HG02571 (cell line): Measurements from ENCODE around the gene ILK.

ENCODE experiments used
- ATAC-seq: cut with Tn5 transposase; IDR thresholded peaks from one replicate; pipeline ENCODE4 v1.9.1; 2021; ENCODE audit warnings: mild to moderate bottlenecking, moderate library complexity; ENCODE audit not compliant: unreplicated experiment

The ILK gene

GRCh38 chr11:6572215-6572614, 31.4 kb upstream of the ILK start:
- ATAC-seq, result no peak

- no peak for ATAC-seq
These were observed 28.5 kb upstream of the ILK start for GRCh38 chr11:6574816-6575715.

DNA sequence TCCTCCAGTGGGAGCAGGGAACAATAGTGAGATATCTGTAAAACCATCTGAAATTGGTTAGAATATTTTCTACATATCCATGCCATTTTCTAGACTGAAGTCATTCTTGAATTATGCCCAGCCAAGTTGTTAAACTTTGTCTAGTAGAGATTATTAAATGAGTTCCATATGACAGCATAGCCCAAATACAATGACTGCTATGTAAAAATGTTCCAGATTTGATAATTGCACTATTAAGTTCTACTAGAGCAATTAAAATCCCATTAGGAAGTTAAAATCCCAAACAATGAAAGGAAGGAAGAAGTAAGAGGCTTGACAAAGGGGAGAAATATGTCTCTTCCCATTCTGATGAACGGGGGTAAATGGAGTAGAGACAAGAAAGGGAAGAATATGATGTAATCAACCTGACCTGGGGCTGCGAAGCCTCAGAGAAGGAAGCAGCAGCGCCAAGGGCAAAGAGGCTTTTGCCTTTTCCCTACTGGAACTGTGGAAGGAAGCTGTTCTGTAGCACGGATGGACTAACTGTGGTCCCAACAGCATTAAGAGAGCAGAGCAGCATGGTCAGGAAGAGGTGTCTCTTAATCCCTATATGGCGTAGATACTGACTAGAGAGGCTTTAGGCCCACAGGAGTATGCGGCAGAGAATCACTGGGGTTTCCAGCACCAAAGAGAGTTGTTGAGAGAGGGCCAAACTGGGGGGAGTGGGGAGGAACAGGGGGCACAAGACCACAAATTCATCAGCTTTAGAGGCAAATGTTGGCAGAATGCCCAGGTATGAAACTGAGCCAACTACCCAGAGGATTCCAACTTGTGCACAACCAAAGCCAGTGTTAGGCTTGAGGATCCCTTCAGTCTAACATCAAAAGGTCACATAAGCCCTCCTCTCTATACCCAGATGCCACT, 26.9 kb upstream of the ILK start:
- no peak for ATAC-seq

- ATAC-seq, result no peak
These were observed 25.4 kb upstream of the ILK start for GRCh38 chr11:6578134-6578533.

DNA sequence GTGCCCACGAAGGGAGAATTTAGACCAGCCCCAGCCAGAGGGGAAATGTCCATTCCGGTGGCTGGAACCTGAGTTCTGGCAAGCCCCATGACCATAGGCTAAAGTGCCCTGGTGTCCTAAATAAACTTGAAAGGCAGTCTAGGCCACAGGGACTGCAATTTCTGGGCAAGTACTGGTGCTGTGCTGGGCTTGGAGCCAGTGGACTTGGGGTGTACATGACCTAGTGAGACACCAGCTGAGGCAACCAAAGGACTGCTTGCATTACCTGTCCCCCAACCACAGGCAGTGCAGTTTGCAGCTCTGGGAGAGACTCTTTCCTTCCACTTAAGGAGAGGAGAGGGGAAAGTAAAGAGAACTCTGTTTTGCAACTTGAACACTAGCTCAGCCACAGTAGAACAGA, 23.9 kb upstream of the ILK start:
- ATAC-seq, result no peak

DNA sequence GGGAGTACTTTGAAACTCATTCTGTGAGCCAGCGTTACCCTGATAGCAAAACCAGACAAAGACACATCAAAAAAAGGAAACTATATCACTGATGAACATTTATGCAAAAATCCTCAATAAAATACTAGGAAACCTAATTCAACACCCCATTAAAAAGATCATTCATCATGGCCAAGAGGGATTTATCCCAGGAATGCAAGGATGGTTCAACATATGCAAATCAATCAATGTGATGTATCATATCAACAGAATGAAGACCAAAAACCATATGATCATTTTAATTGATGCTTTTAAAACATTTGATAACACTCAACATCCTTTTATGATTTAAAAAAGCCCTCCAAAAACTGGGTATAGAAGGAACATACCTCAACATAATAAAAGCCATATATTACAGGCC, 20.0 kb upstream of the ILK start:
- no peak for ATAC-seq

DNA sequence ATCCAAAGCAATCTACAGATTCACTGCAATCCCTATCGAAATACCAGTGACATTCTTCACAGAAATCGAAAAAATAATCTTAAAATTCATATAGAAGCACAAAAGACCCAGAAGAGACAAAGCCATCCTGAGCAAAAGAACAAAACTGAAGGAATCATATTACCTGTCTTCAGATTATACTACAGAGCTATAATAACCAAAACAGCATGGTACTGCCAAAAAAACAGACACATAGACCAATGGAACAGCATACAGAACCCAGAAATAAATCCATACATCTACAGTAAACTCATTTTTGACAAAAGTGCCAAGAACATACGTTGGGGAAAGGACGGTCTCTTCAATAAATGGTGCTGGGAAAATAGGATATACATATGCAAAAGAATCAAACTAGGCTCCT, 19.0 kb upstream of the ILK start:
- no peak for ATAC-seq

DNA sequence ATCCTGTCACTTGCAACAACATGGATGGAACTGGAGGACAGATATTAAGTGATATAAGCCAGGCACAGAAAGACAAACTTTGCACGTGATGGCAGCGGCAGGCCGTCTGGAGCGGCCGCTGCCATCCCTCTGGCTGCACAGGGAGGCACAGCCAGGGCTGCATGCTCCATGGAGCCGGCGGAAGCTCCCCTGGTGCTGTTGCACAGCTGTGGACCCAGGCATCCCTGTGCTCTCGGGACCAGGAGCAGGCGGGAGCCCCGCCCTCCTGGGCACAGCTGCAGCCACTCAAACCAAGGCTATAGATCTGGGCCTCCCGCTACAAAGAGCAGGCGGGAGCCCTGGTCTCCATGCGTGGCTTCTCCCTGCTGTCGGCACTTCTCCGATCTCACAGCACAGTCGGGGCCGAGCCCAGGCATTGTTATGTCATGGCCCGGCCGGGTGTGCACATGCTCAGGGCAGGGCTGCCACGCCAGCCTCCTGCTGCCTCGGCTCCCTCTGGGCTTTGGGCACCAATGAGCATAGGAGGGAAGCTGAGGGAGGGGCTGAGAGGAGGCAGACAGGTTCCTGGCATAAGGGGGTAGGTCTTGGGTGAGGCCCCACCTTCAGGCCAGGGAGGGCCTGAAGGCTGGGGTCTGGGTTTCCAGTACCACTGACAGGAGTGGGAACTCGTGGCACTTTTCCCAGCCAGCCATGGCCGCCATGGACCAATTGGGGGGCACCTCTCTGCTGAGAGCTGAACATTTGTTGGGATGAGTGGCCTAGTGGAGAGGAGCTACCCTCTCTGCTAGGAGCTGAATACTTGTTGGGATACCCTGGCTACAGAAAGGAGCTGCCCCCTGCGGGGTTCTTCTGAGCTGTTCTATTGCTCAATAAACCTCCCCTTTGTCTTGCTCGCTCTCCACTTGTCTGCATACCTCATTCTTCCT, 16.9 kb upstream of the ILK start:
- no peak for ATAC-seq

GRCh38 chr11:6587360-6587953, 16.1 kb upstream of the ILK start:
- no peak for ATAC-seq

DNA sequence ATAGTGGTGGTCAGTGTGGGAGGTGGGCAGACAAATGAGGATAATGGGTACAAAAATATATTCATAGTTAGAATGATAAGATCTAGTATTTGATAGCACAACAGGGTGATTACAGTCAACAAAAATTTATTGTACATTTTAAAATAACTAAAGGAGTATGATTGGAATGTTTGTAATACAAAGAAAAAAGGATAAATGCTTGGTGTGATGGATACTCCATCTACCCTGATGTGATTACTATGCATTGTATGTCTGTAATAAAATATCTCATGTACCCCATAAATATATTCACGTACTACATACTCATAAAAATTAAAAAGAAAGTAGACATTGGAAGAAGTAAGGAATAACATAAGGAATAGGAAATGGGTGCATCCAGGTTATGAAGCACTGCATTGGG, 15.6 kb upstream of the ILK start:
- ATAC-seq, result no peak

DNA sequence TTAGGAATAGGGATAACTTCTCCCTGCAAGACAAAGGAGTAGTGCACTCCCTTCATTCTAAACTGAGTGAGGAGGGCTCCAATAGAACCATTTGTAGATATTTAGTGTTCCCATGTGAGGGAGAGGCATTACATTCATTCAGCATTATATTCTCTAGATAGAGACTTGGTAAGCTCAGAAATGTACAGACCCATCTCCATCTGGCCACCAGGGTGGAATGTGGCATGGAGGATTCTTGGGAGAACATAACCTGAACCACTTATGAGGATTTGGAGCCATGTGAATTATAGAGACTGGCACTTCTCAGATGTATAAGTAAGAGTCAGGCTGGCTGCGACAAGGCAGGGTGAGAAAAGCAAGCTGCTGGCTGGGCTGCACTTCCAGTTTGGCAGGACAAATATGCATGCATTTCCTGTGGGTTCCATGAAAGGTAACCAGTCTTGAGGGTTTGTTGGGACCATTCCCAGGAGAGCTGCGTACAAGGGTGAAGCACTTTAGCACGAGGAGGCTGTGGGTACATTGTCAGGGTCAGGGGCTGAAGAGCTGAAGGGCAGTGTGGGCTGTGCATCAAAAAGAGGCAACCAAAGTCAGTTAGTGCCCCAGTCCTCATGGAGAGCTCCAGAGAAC, 9.3 kb upstream of the ILK start:
- no peak for ATAC-seq

- ATAC-seq, result no peak
These were observed 7.2 kb upstream of the ILK start for GRCh38 chr11:6596239-6596877.

- ATAC-seq, result no peak
These were observed 5.0 kb upstream of the ILK start for GRCh38 chr11:6598555-6598954.

DNA sequence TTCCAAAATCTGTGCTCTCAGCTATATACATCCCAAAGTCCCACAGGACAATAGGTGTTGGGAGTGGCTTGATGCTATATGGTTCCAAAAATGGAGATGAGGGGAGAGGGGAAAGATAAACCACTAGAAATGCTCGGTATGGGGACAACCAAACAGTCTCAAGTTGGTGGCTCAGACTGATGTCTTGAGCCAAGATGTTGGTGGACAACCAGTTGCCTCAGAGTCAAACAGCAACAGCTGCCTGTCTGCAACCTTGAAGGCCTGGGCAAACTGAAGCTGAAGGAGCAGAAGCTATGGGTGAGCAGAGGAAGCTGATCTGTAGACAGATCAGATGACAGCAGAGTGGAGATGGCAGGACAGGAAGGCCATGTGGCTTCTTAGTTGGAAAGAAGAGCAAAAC, 4.1 kb upstream of the ILK start:
- no peak for ATAC-seq

- no peak for ATAC-seq
These were observed 3.6 kb upstream of the ILK start for GRCh38 chr11:6599881-6600390.

DNA sequence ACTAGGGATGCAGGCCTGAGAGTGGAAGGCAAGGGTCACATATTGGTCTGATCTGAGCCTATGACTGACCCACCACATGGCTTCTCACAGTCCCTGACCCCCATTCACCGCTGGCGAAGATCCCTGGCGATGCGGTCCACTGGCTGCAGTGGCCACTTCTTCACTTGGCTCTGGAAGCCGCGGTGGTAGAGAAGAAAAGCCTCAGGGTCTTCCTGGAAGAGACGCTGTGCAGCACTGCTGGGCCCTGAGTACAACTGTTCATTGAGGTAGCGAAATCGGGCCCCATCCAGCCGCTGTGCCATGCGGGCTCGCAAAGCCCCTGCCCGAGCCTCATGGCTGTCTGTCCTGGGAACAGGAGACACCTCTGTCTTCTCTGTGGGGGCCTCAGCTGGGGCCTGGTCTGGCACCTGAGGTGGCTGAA, 2.5 kb upstream of the ILK start:
- ATAC-seq, result no peak

DNA sequence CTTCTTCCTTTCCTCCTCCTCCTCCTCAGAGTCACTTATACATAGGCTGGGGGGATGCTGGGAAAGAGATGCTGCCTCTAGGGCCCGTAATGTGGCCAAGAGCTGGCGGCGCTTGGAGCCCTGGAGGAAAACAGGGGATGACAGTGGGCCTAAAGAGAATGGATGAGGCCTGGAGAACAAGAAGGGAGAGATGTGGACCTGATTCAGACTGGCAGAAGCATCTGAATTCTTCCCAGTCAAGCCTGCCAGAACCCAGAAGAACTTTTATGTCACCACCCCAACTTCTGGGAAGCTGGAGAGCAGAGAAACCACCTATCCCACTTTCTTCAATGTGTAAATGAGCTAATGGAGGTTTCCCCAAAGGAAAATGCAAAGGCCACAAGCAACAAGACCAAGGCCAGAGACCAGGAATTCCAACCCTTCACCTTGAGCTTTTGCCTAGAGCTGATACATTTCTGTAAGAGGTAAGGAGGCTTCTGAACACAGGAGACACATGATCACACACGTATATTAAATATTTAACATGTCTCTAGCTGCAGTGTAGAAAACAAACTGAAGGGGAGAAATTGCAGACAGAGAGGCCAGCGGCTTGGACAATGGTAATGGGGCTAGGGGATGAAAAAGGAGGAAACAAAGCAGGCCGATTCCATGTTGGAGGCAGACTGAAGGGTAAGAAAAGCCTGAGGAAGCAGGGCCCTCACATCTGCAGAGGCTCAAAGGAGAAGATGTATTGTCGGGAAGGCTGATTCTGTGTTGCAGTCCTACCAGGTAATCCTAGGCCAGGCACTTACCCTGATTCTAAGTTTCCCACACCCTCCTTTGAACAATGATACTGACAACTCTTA, 1.3 kb upstream of the ILK start:
- no peak for ATAC-seq

DNA sequence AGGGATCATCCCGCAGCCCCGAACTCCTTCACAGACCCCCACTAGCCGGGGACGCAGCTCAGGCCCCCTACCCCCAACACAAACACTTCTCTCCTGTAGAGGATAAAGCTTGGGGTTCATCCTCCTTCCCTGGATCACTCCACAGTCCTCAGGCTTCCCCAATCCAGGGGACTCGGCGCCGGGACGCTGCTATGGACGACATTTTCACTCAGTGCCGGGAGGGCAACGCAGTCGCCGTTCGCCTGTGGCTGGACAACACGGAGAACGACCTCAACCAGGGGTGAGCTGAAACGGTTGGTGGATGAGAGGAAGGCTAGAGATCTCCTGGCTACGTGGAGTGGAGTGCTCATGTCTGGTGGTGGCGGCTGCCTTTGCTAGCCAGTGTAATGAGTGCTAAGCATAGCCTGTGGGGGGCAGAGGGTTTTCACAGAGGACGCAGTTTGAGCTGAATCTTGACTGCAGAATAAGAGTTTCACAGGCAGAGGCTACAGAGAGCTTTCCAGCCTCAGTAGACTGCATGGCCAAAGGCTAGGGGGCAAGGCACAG, 580 bp downstream of the ILK start:
- peak; percentile 37 for ATAC-seq
